CD14-positive monocyte (primary cell): ENCODE measurements around the gene POLE. TPM values are rescaled to one million over a fixed set of nuclear protein-coding genes. Genes with fewer than 3 reads are reported as not detected.

Experiments used
- DNase-seq, 3 donors: peaks; one replicate each; pipeline ENCODE4 v3.0.0-alpha.2; 2011 to 2022
- H2AFZ ChIP-seq: 2 replicates; pipeline ENCODE4 v1.6.0; 2012; ENCODE audit warnings: mild to moderate bottlenecking, low read depth, low read length, inconsistent platforms; ENCODE audit not compliant: insufficient read depth, poor library complexity, severe bottlenecking
- H3K27ac ChIP-seq, 2 donors: 1 replicate in 1 of 2; 2 replicates in 1 of 2; pipeline ENCODE4 v1.5.1; 2012 to 2013; ENCODE audit warnings: low read length in 2 of 2, control low read depth in 1 of 2, inconsistent platforms in 1 of 2, low read depth in 1 of 2, mild to moderate bottlenecking in 1 of 2
- H3K27me3 ChIP-seq, 2 donors: one replicate each; pipeline versions ENCODE4 v1.6.0 to v1.6.1; 2011 to 2013; ENCODE audit warnings: low read length in 2 of 2; ENCODE audit not compliant: control insufficient read depth in 2 of 2, insufficient read depth in 2 of 2
- H3K36me3 ChIP-seq, 2 donors: replicated peaks in 1 of 2; 1 replicate in 1 of 2; 2 replicates in 1 of 2; pipeline versions ENCODE4 v1.5.1 to v1.6.1; 2012 to 2013; ENCODE audit warnings: low read length in 2 of 2, control low read depth in 1 of 2, inconsistent platforms in 1 of 2, mild to moderate bottlenecking in 1 of 2; ENCODE audit not compliant: insufficient read depth in 2 of 2, control insufficient read depth in 1 of 2
- H3K4me1 ChIP-seq, 2 donors: 1 replicate in 1 of 2; 2 replicates in 1 of 2; pipeline versions ENCODE4 v1.5.1 to v1.6.1; 2012 to 2013; ENCODE audit warnings: low read length in 2 of 2, control low read depth in 1 of 2, inconsistent platforms in 1 of 2, mild to moderate bottlenecking in 1 of 2, moderate library complexity in 1 of 2; ENCODE audit not compliant: insufficient read depth in 2 of 2, control insufficient read depth in 1 of 2
- H3K4me2 ChIP-seq: replicated peaks from 2 replicates; pipeline ENCODE3; 2012; ENCODE audit warnings: low read length, moderate library complexity, mild to moderate bottlenecking; ENCODE audit not compliant: poor library complexity, severe bottlenecking; ENCODE audit errors: extremely low read depth
- H3K4me3 ChIP-seq, 3 experiments: fragments of 200-600 bp in 1 of 3; sonication (generic) in 1 of 3; replicated peaks in 1 of 3; 1 replicate in 2 of 3; 2 replicates in 1 of 3; pipeline ENCODE4 v1.5.1; 2011 to 2013; ENCODE audit warnings: low read length in 3 of 3, mild to moderate bottlenecking in 3 of 3, control low read depth in 2 of 3, low read depth in 2 of 3, inconsistent platforms in 1 of 3, moderate library complexity in 1 of 3
- H3K79me2 ChIP-seq: 2 replicates; pipeline ENCODE4 v1.6.0; 2012; ENCODE audit warnings: mild to moderate bottlenecking, control low read depth, inconsistent platforms, low read length, moderate library complexity; ENCODE audit not compliant: insufficient read depth
- H3K9ac ChIP-seq: 2 replicates; pipeline ENCODE4 v1.6.0; 2017; ENCODE audit warnings: low read length, mild to moderate bottlenecking; ENCODE audit not compliant: insufficient read depth, poor library complexity, severe bottlenecking
- H3K9me3 ChIP-seq, 2 donors: replicated peaks in 1 of 2; 1 replicate in 1 of 2; 2 replicates in 1 of 2; pipeline versions ENCODE4 v1.5.1 to v1.6.1; 2012 to 2013; ENCODE audit warnings: low read length in 2 of 2, control low read depth in 1 of 2; ENCODE audit not compliant: control insufficient read depth in 1 of 2, insufficient read depth in 1 of 2
- H4K20me1 ChIP-seq: 2 replicates; pipeline ENCODE4 v1.6.0; 2012; ENCODE audit warnings: mild to moderate bottlenecking, low read length, control low read depth, moderate library complexity; ENCODE audit not compliant: insufficient read depth
- H3K27ac Mint-ChIP-seq, 7 donors: one replicate each; pipeline ENCODE4 v1.8.0; 2020; ENCODE audit warnings: mild to moderate bottlenecking in 7 of 7, mixed read lengths in 7 of 7, moderate library complexity in 6 of 7, inconsistent platforms in 2 of 7
- H3K27me3 Mint-ChIP-seq, 3 donors: one replicate each; pipeline ENCODE4 v1.8.0; 2021 to 2022; ENCODE audit warnings: low read depth in 3 of 3, mild to moderate bottlenecking in 3 of 3, mixed read lengths in 3 of 3, moderate library complexity in 3 of 3, inconsistent platforms in 1 of 3
- H3K36me3 Mint-ChIP-seq, 2 donors: one replicate each; pipeline ENCODE4 v1.8.0; 2020; ENCODE audit warnings: mixed read lengths in 2 of 2, inconsistent platforms in 1 of 2, mild to moderate bottlenecking in 1 of 2
- H3K4me1 Mint-ChIP-seq: one replicate; pipeline ENCODE4 v1.8.0; 2020; ENCODE audit warnings: mild to moderate bottlenecking, mixed read lengths
- H3K4me3 Mint-ChIP-seq, 2 donors: one replicate each; pipeline ENCODE4 v1.8.0; 2020; ENCODE audit warnings: mild to moderate bottlenecking in 2 of 2, mixed read lengths in 2 of 2, moderate library complexity in 1 of 2
- H3K9me3 Mint-ChIP-seq, 7 donors: one replicate each; pipeline ENCODE4 v1.8.0; 2020 to 2022; ENCODE audit warnings: mixed read lengths in 7 of 7, mild to moderate bottlenecking in 6 of 7, moderate library complexity in 6 of 7, inconsistent platforms in 2 of 7
- WGBS: methylation state at CpG from one replicate; pipeline ENCODE4 v1.1.5; 2013; ENCODE audit warnings: missing lambda C conversion rate; ENCODE audit not compliant: insufficient coverage; 5-methylcytosine and 5-hydroxymethylcytosine counted together
- intact Hi-C, 2 donors: fragments of 100-400 bp; cut with micrococcal nuclease; formaldehyde crosslinking; loops; one replicate each; pipeline versions ENCODE4 v1.15.0 to v1.15.1; 2023
- polyA plus RNA-seq, 3 donors: library from polyadenylated mRNA; depleted of rRNA in 1 of 3; unstranded in 2 of 3; stranded (reverse) in 1 of 3; fragments of 300-500 nt in 2 of 3; fragments of >200 nt in 1 of 3; fragmentation: Illumina TruSeq in 2 of 3; gene quantifications; 1 replicate in 2 of 3; 2 replicates in 1 of 3; pipeline ENCODE4 v1.2.3, GENCODE V29; 2012 to 2021
- TF ChIP-seq, protein P1 (sequence below): fragments of 200-600 bp; IDR thresholded peaks from one replicate; pipeline ENCODE4 v1.8.0; 2022; ENCODE audit warnings: antibody characterized with exemption, mild to moderate bottlenecking

POLE gene
- polyA plus RNA-seq, 3 donors = 1.00 to 24.2 (median 2.2) TPM

DNA sequence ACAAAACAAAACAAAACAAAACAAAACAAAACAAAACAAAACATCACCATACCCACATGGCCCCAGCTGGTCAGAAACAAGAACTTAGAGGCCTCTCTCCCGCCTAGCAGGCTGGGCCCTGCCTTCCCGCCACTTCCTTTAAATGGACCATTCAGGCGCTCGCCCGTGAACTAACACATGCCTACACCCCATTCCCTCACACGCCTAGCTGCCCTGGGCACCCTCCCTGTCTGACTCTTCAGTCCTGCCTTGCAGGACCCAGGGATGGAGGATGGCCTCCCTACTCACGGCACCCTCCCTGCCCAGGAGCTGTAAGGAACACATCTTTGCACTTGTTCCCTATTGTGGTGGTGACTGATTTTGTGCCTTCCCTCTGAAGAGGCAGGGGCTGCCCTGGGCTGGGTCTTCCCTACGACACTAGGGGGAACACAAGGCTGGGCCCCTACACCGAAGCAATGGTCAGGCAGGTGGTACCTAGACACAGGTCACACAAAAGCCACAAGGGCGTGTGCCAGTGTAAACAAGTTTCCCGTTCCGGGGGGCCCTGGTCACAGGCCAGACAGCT lies 47.1 kb downstream of the POLE start:
- Histone ChIP-seq H3K9me3 (no peaks in the 10 kb centered on the region), H3K4me2 (no peak overlapping the region), H2AFZ (no peak overlapping the region), H3K9ac (no peak overlapping the region), H3K27ac (no peak overlapping the region), H3K4me3 (no peak overlapping the region), H4K20me1 (no peaks in the 10 kb centered on the region), H3K27me3 (no peaks in the 10 kb centered on the region), H3K4me1 (no peaks in the 10 kb centered on the region), H3K79me2 (no peaks in the 10 kb centered on the region), H3K36me3 (peaks cover 64 to 92% of the 10 kb centered on the region in 2 donors)
- Mint-ChIP-seq H3K4me1 (no peaks in the 10 kb centered on the region), H3K36me3 (peaks cover 79 to 85% of the 10 kb centered on the region in 2 donors), H3K9me3 (no peaks in the 10 kb centered on the region), H3K27ac (peak overlapping the region in 3 of 7 donors; percentile 40 to 78 (median 51)), H3K4me3 (no peak overlapping the region), H3K27me3 (peaks cover 0 to 4% (median 3%) of the 10 kb centered on the region in 3 donors)
- TF ChIP-seq, protein P1, sequence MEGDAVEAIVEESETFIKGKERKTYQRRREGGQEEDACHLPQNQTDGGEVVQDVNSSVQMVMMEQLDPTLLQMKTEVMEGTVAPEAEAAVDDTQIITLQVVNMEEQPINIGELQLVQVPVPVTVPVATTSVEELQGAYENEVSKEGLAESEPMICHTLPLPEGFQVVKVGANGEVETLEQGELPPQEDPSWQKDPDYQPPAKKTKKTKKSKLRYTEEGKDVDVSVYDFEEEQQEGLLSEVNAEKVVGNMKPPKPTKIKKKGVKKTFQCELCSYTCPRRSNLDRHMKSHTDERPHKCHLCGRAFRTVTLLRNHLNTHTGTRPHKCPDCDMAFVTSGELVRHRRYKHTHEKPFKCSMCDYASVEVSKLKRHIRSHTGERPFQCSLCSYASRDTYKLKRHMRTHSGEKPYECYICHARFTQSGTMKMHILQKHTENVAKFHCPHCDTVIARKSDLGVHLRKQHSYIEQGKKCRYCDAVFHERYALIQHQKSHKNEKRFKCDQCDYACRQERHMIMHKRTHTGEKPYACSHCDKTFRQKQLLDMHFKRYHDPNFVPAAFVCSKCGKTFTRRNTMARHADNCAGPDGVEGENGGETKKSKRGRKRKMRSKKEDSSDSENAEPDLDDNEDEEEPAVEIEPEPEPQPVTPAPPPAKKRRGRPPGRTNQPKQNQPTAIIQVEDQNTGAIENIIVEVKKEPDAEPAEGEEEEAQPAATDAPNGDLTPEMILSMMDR = no peak
- no peak for DNase-seq
- WGBS = 91% methylated on average over 11 of the region's 12 CpGs
- intact Hi-C loops = no loop called here

DNA sequence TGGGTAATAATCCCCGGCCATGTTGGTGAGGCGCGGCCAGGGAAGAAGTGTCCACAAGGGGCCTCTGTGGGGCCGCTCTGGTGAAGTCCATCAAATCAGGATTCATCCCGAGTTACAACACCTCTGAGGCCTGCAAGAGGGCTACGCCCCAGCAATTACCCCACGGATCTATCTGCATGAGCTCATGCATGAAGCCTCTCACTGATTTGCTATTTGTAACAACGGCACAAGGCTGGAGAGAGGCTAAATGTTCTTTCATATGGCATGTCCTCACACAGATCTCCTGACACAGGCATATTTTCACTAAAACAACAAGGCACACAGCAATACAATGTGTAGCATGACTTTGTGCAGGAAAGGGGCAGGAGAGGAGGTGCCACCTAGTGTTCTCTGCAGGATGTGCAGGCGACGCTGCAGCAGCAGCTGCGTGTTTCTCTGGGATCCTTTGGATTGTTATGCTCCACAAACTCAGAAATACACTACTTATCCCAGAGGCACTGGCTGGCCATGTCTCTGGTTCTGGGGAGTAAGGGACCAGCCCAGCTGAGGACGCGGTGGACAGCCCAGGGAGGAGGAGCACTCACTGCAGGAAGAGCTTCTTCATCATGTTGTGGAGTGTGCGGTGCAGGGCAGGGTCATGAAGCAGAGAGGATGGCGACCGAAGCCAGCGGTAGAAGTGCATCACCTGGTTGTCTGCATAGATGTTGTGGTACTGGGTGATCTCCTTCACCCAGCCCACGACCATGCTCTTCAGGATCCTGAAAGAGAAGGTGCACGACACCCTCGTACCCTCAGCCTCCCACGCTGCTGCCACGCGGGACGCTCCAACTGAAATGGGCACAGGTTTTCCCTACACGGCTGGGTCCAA lies 48.4 kb downstream of the POLE start:
- H3K4me1 Mint-ChIP-seq = no peaks in the 10 kb centered on the region
- H3K27me3 Mint-ChIP-seq = peaks cover 0 to 4% (median 3%) of the 10 kb centered on the region in 3 donors
- H3K4me1 ChIP-seq = no peaks in the 10 kb centered on the region
- DNase-seq = no peak
- H3K9me3 ChIP-seq = no peaks in the 10 kb centered on the region
- intact Hi-C loops = no loop called here
- no peaks in the 10 kb centered on the region for H4K20me1 ChIP-seq
- WGBS = 91% methylated on average over 21 of the region's 25 CpGs
- no peaks in the 10 kb centered on the region for H3K79me2 ChIP-seq
- no peak overlapping the region for H3K4me3 ChIP-seq
- no peak overlapping the region for H3K9ac ChIP-seq
- no peak overlapping the region for H3K27ac ChIP-seq
- TF ChIP-seq, protein P1 = peak; percentile 67
- H3K4me2 ChIP-seq = no peak overlapping the region
- H3K27ac Mint-ChIP-seq = no peak overlapping the region
- H3K36me3 Mint-ChIP-seq = peaks cover 85 to 93% of the 10 kb centered on the region in 2 donors
- no peaks in the 10 kb centered on the region for H3K9me3 Mint-ChIP-seq
- no peaks in the 10 kb centered on the region for H3K27me3 ChIP-seq
- H3K4me3 Mint-ChIP-seq = no peak overlapping the region
- no peak overlapping the region for H2AFZ ChIP-seq
- H3K36me3 ChIP-seq = peaks cover 77 to 97% of the 10 kb centered on the region in 2 donors
